Measurements from ENCODE around the gene ARHGAP33. TPM values are rescaled to one million over a fixed set of nuclear protein-coding genes. Genes with fewer than 3 reads are reported as not detected.
"Not testable (repeated sequence)": the region's sequence is repeated elsewhere in the genome, so short reads cannot be mapped to it uniquely, and the experiment has no call there.

ARHGAP33 gene
- polyA plus RNA-seq, 2 of the 4 experiments (the other 2 are of a cell fraction), result 0.84 to 6.1 TPM

DNA sequence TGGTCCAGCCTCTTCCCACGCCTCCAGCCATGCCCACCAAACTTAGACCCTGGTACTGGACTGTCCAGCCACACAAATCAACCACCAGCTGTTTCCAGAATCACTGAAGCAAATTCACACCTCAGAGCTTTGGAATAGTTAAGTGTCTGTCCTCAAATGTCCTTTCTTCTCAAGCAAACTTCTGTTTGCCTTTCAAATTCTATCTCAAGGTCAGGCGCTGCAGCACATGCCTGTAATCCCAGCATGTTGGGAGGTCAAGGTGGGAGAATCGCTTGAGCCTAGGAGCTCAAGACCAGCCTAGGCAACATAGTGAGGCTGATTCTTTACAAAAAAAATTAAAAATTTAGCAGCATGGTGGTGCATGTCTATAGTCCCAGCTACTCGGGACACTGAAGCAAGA lies 56.7 kb downstream of the ARHGAP33 start:
- ATAC-seq, result no peak
- Histone ChIP-seq H3K4me3 (no peak overlapping the region), H3K4me1 (no peaks in the 10 kb centered on the region), H3K4me2 (no peak overlapping the region), H3K27ac (no peak overlapping the region), H3K9me3 (no peaks in the 10 kb centered on the region)
- ChIA-PET CTCF (interaction anchor here (0.6 to 5.9 kb wide), 4 partner anchors 12 to 598 kb away, joined by 3 to 32 read pairs (median 4); no protein-coding TSS in a partner anchor), POLR2A (no interaction called here)
- WGBS (ENCODE audit: missing lambda C conversion rate), result 16% methylated on average over 4 of the region's 4 CpGs
- TF ChIP-seq TP53 (CRISPR knock-in tag; IDR thresholded peaks at IDR 0.05) (no peak), CTCF (IDR thresholded peaks at IDR 0.05) (no peak), NPAS2 (CRISPR knock-in tag; IDR thresholded peaks at IDR 0.05; ENCODE audit: borderline replicate concordance) (no peak)
- TF ChIP-seq, protein P1, sequence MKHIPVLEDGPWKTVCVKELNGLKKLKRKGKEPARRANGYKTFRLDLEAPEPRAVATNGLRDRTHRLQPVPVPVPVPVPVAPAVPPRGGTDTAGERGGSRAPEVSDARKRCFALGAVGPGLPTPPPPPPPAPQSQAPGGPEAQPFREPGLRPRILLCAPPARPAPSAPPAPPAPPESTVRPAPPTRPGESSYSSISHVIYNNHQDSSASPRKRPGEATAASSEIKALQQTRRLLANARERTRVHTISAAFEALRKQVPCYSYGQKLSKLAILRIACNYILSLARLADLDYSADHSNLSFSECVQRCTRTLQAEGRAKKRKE (CRISPR knock-in tag; IDR thresholded peaks at IDR 0.05; ENCODE audit: low read depth), result no peak
- TF ChIP-seq, protein P2, sequence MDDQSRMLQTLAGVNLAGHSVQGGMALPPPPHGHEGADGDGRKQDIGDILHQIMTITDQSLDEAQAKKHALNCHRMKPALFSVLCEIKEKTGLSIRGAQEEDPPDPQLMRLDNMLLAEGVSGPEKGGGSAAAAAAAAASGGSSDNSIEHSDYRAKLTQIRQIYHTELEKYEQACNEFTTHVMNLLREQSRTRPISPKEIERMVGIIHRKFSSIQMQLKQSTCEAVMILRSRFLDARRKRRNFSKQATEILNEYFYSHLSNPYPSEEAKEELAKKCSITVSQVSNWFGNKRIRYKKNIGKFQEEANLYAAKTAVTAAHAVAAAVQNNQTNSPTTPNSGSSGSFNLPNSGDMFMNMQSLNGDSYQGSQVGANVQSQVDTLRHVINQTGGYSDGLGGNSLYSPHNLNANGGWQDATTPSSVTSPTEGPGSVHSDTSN (IDR thresholded peaks at IDR 0.05), result no peak
- TF ChIP-seq, protein P3, sequence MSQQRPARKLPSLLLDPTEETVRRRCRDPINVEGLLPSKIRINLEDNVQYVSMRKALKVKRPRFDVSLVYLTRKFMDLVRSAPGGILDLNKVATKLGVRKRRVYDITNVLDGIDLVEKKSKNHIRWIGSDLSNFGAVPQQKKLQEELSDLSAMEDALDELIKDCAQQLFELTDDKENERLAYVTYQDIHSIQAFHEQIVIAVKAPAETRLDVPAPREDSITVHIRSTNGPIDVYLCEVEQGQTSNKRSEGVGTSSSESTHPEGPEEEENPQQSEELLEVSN (IDR thresholded peaks at IDR 0.05; ENCODE audit: borderline replicate concordance, low read depth), result no peak
- FAIRE-seq, result no peak
- no peak for DNase-seq (ENCODE audit: low read depth in 1 of 2, low spot score in 1 of 2)

GRCh38 chr19:35833972-35834371 lies 58.6 kb downstream of the ARHGAP33 start:
- no peak overlapping the region for H3K4me2 ChIP-seq
- no peak for TF ChIP-seq CEBPB (IDR thresholded peaks at IDR 0.05)
- 0 out of 2 replicates have a peak, but pooled peaks have one; percentile 13 for TF ChIP-seq POLR2A (IDR thresholded peaks at IDR 0.05; ENCODE audit: low read length)
- ATAC-seq, result no peak
- DNase-seq (ENCODE audit: low read depth in 1 of 2, low spot score in 1 of 2), result no peak
- ChIA-PET POLR2A (interaction anchor here (0.6 kb wide), 2 partner anchors 179 to 343 kb away, joined by 4 to 5 read pairs; no protein-coding TSS in a partner anchor), CTCF (interaction anchor here (1.0 to 5.9 kb wide), 11 partner anchors 11 to 339 kb away, joined by 3 to 32 read pairs (median 4); no protein-coding TSS in a partner anchor)
- 42% methylated on average over 7 of the region's 7 CpGs for whole genome bisulfite sequencing (ENCODE audit: missing lambda C conversion rate)
- peaks cover 12% of the 10 kb centered on the region for H3K9me3 ChIP-seq
- H3K4me3 ChIP-seq, result no peak overlapping the region
- no peaks in the 10 kb centered on the region for H3K4me1 ChIP-seq
- no peak for FAIRE-seq
- no peak overlapping the region for H3K27ac ChIP-seq

- FAIRE-seq; ATAC-seq; H3K4me2 ChIP-seq; H3K4me3 ChIP-seq; DNase-seq (ENCODE audit: low read depth in 1 of 2, low spot score in 1 of 2); H3K27ac ChIP-seq; H3K4me1 ChIP-seq; POLR2A ChIA-PET: not testable (repeated sequence)
- peaks cover 19% of the 10 kb centered on the region for H3K9me3 ChIP-seq
- WGBS (ENCODE audit: missing lambda C conversion rate), result 14% methylated on average over 11 of the region's 11 CpGs
- CTCF ChIA-PET, result interaction anchor here (1.0 to 5.9 kb wide), 5 partner anchors 16 to 96 kb away, joined by 3 to 32 read pairs (median 4); no protein-coding TSS in a partner anchor
These were observed 60.7 kb downstream of the ARHGAP33 start for GRCh38 chr19:35836096-35836495.

Other genes with a start within 250 kb of the ARHGAP33 start
- gene SBSN, start 247.3 kb upstream of the ARHGAP33 start, polyA plus RNA-seq (2011; rRNA removed), result 0.28 TPM in 2 replicates
- gene SBSN, start 247.3 kb upstream of the ARHGAP33 start, polyA plus RNA-seq (2017; fragmentation: RNase III; extraction: RNeasy Plus Mini Kit Qiagen cat#74134 plus additional on column Dnase treatment), result 0.67 to 1.1 TPM (median 0.89 TPM) in 3 replicates
- gene GAPDHS, start 242.1 kb upstream of the ARHGAP33 start, polyA plus RNA-seq (2011; rRNA removed), result not detected in 2 replicates
- gene GAPDHS, start 242.1 kb upstream of the ARHGAP33 start, polyA plus RNA-seq (2017; fragmentation: RNase III; extraction: RNeasy Plus Mini Kit Qiagen cat#74134 plus additional on column Dnase treatment), result not detected in 3 replicates
- gene TMEM147, start 229.9 kb upstream of the ARHGAP33 start, polyA plus RNA-seq (2011; rRNA removed), result 335 and 446 TPM in 2 replicates
- gene TMEM147, start 229.9 kb upstream of the ARHGAP33 start, polyA plus RNA-seq (2017; fragmentation: RNase III; extraction: RNeasy Plus Mini Kit Qiagen cat#74134 plus additional on column Dnase treatment), result 257 to 282 TPM (median 257 TPM) in 3 replicates
- gene ATP4A, start 211.9 kb upstream of the ARHGAP33 start, polyA plus RNA-seq (2011; rRNA removed), result not detected in 2 replicates
- 0.05 TPM in 1 of 3 replicates, not detected in the others for gene ATP4A, start 211.9 kb upstream of the ARHGAP33 start, polyA plus RNA-seq (2017; fragmentation: RNase III; extraction: RNeasy Plus Mini Kit Qiagen cat#74134 plus additional on column Dnase treatment)
- gene PMIS2, start 189.4 kb upstream of the ARHGAP33 start, polyA plus RNA-seq (2011; rRNA removed), result not detected in 2 replicates
- not detected in 3 replicates for gene PMIS2, start 189.4 kb upstream of the ARHGAP33 start, polyA plus RNA-seq (2017; fragmentation: RNase III; extraction: RNeasy Plus Mini Kit Qiagen cat#74134 plus additional on column Dnase treatment)
- 7.2 and 7.3 TPM in 2 replicates for gene HAUS5, start 162.8 kb upstream of the ARHGAP33 start, polyA plus RNA-seq (2011; rRNA removed)
- 16.0 to 17.6 TPM (median 16.1 TPM) in 3 replicates for gene HAUS5, start 162.8 kb upstream of the ARHGAP33 start, polyA plus RNA-seq (2017; fragmentation: RNase III; extraction: RNeasy Plus Mini Kit Qiagen cat#74134 plus additional on column Dnase treatment)
- 62.1 and 80.4 TPM in 2 replicates for gene RBM42, start 146.5 kb upstream of the ARHGAP33 start, polyA plus RNA-seq (2011; rRNA removed)
- gene RBM42, start 146.5 kb upstream of the ARHGAP33 start, polyA plus RNA-seq (2017; fragmentation: RNase III; extraction: RNeasy Plus Mini Kit Qiagen cat#74134 plus additional on column Dnase treatment), result 124 to 131 TPM (median 128 TPM) in 3 replicates
- gene ETV2, start 133.8 kb upstream of the ARHGAP33 start, polyA plus RNA-seq (2011; rRNA removed), result 0.15 and 0.36 TPM in 2 replicates
- gene ETV2, start 133.8 kb upstream of the ARHGAP33 start, polyA plus RNA-seq (2017; fragmentation: RNase III; extraction: RNeasy Plus Mini Kit Qiagen cat#74134 plus additional on column Dnase treatment), result 1.1 to 1.3 TPM (median 1.1 TPM) in 3 replicates
- 749 and 1,115 TPM in 2 replicates for gene COX6B1, start 127.2 kb upstream of the ARHGAP33 start, polyA plus RNA-seq (2011; rRNA removed)
- gene COX6B1, start 127.2 kb upstream of the ARHGAP33 start, polyA plus RNA-seq (2017; fragmentation: RNase III; extraction: RNeasy Plus Mini Kit Qiagen cat#74134 plus additional on column Dnase treatment), result 1,179 to 1,276 TPM (median 1,260 TPM) in 3 replicates
- 0.78 and 1.4 TPM in 2 replicates for gene UPK1A, start 109.0 kb upstream of the ARHGAP33 start, polyA plus RNA-seq (2011; rRNA removed)
- gene UPK1A, start 109.0 kb upstream of the ARHGAP33 start, polyA plus RNA-seq (2017; fragmentation: RNase III; extraction: RNeasy Plus Mini Kit Qiagen cat#74134 plus additional on column Dnase treatment), result 0.37 to 0.44 TPM (median 0.39 TPM) in 3 replicates
- gene ZBTB32, start 71.0 kb upstream of the ARHGAP33 start, polyA plus RNA-seq (2011; rRNA removed), result not detected in 2 replicates
- not detected in 3 replicates for gene ZBTB32, start 71.0 kb upstream of the ARHGAP33 start, polyA plus RNA-seq (2017; fragmentation: RNase III; extraction: RNeasy Plus Mini Kit Qiagen cat#74134 plus additional on column Dnase treatment)
- gene KMT2B, start 57.6 kb upstream of the ARHGAP33 start, polyA plus RNA-seq (2011; rRNA removed), result 17.8 and 25.1 TPM in 2 replicates
- 39.4 to 40.8 TPM (median 39.9 TPM) in 3 replicates for gene KMT2B, start 57.6 kb upstream of the ARHGAP33 start, polyA plus RNA-seq (2017; fragmentation: RNase III; extraction: RNeasy Plus Mini Kit Qiagen cat#74134 plus additional on column Dnase treatment)
- 5.7 and 6.4 TPM in 2 replicates for gene IGFLR1, start 33.1 kb upstream of the ARHGAP33 start, polyA plus RNA-seq (2011; rRNA removed)
- 13.4 to 15.9 TPM (median 14.4 TPM) in 3 replicates for gene IGFLR1, start 33.1 kb upstream of the ARHGAP33 start, polyA plus RNA-seq (2017; fragmentation: RNase III; extraction: RNeasy Plus Mini Kit Qiagen cat#74134 plus additional on column Dnase treatment)
- gene U2AF1L4, start 30.1 kb upstream of the ARHGAP33 start, polyA plus RNA-seq (2011; rRNA removed), result 29.6 and 41.1 TPM in 2 replicates
- gene U2AF1L4, start 30.1 kb upstream of the ARHGAP33 start, polyA plus RNA-seq (2017; fragmentation: RNase III; extraction: RNeasy Plus Mini Kit Qiagen cat#74134 plus additional on column Dnase treatment), result 39.0 to 45.6 TPM (median 42.8 TPM) in 3 replicates
- 111 and 133 TPM in 2 replicates for gene PSENEN, start 29.9 kb upstream of the ARHGAP33 start, polyA plus RNA-seq (2011; rRNA removed)
- 191 to 203 TPM (median 197 TPM) in 3 replicates for gene PSENEN, start 29.9 kb upstream of the ARHGAP33 start, polyA plus RNA-seq (2017; fragmentation: RNase III; extraction: RNeasy Plus Mini Kit Qiagen cat#74134 plus additional on column Dnase treatment)
- gene LIN37, start 27.0 kb upstream of the ARHGAP33 start, polyA plus RNA-seq (2011; rRNA removed), result 8.1 and 11.5 TPM in 2 replicates
- 20.4 to 23.1 TPM (median 22.0 TPM) in 3 replicates for gene LIN37, start 27.0 kb upstream of the ARHGAP33 start, polyA plus RNA-seq (2017; fragmentation: RNase III; extraction: RNeasy Plus Mini Kit Qiagen cat#74134 plus additional on column Dnase treatment)
- gene HSPB6, start 18.5 kb upstream of the ARHGAP33 start, polyA plus RNA-seq (2011; rRNA removed), result 0.12 and 0.16 TPM in 2 replicates
- 0.11 to 0.28 TPM (median 0.26 TPM) in 3 replicates for gene HSPB6, start 18.5 kb upstream of the ARHGAP33 start, polyA plus RNA-seq (2017; fragmentation: RNase III; extraction: RNeasy Plus Mini Kit Qiagen cat#74134 plus additional on column Dnase treatment)
- gene PROSER3, start 17.4 kb upstream of the ARHGAP33 start, polyA plus RNA-seq (2011; rRNA removed), result 19.5 and 30.8 TPM in 2 replicates
- gene PROSER3, start 17.4 kb upstream of the ARHGAP33 start, polyA plus RNA-seq (2017; fragmentation: RNase III; extraction: RNeasy Plus Mini Kit Qiagen cat#74134 plus additional on column Dnase treatment), result 24.4 to 27.6 TPM (median 25.3 TPM) in 3 replicates
- gene PRODH2, start 37.3 kb downstream of the ARHGAP33 start, polyA plus RNA-seq (2011; rRNA removed), result 0.86 and 0.92 TPM in 2 replicates
- 0.55 to 1.0 TPM (median 0.73 TPM) in 3 replicates for gene PRODH2, start 37.3 kb downstream of the ARHGAP33 start, polyA plus RNA-seq (2017; fragmentation: RNase III; extraction: RNeasy Plus Mini Kit Qiagen cat#74134 plus additional on column Dnase treatment)
- 0.27 and 0.30 TPM in 2 replicates for gene NPHS1, start 76.9 kb downstream of the ARHGAP33 start, polyA plus RNA-seq (2011; rRNA removed)
- gene NPHS1, start 76.9 kb downstream of the ARHGAP33 start, polyA plus RNA-seq (2017; fragmentation: RNase III; extraction: RNeasy Plus Mini Kit Qiagen cat#74134 plus additional on column Dnase treatment), result 0.16 to 0.27 TPM (median 0.21 TPM) in 3 replicates
- 0.26 and 0.34 TPM in 2 replicates for gene KIRREL2, start 81.3 kb downstream of the ARHGAP33 start, polyA plus RNA-seq (2011; rRNA removed)
- 0.21 to 0.75 TPM (median 0.54 TPM) in 3 replicates for gene KIRREL2, start 81.3 kb downstream of the ARHGAP33 start, polyA plus RNA-seq (2017; fragmentation: RNase III; extraction: RNeasy Plus Mini Kit Qiagen cat#74134 plus additional on column Dnase treatment)
- 55.3 and 60.4 TPM in 2 replicates for gene APLP1, start 93.0 kb downstream of the ARHGAP33 start, polyA plus RNA-seq (2011; rRNA removed)
- gene APLP1, start 93.0 kb downstream of the ARHGAP33 start, polyA plus RNA-seq (2017; fragmentation: RNase III; extraction: RNeasy Plus Mini Kit Qiagen cat#74134 plus additional on column Dnase treatment), result 52.1 to 54.8 TPM (median 54.7 TPM) in 3 replicates
- gene NFKBID, start 125.0 kb downstream of the ARHGAP33 start, polyA plus RNA-seq (2011; rRNA removed), result 4.0 and 4.1 TPM in 2 replicates
- 8.5 to 14.8 TPM (median 9.6 TPM) in 3 replicates for gene NFKBID, start 125.0 kb downstream of the ARHGAP33 start, polyA plus RNA-seq (2017; fragmentation: RNase III; extraction: RNeasy Plus Mini Kit Qiagen cat#74134 plus additional on column Dnase treatment)
- 0.19 TPM in 1 of 2 replicates, not detected in the other for gene HCST, start 127.0 kb downstream of the ARHGAP33 start, polyA plus RNA-seq (2011; rRNA removed)
- gene HCST, start 127.0 kb downstream of the ARHGAP33 start, polyA plus RNA-seq (2017; fragmentation: RNase III; extraction: RNeasy Plus Mini Kit Qiagen cat#74134 plus additional on column Dnase treatment), result 0.49 to 0.69 TPM in 2 of 3 replicates, not detected in the other
- not detected in 2 replicates for gene TYROBP, start 132.7 kb downstream of the ARHGAP33 start, polyA plus RNA-seq (2011; rRNA removed)
- 0.21 TPM in 1 of 3 replicates, not detected in the others for gene TYROBP, start 132.7 kb downstream of the ARHGAP33 start, polyA plus RNA-seq (2017; fragmentation: RNase III; extraction: RNeasy Plus Mini Kit Qiagen cat#74134 plus additional on column Dnase treatment)
- 2.4 and 3.1 TPM in 2 replicates for gene LRFN3, start 160.8 kb downstream of the ARHGAP33 start, polyA plus RNA-seq (2011; rRNA removed)
- gene LRFN3, start 160.8 kb downstream of the ARHGAP33 start, polyA plus RNA-seq (2017; fragmentation: RNase III; extraction: RNeasy Plus Mini Kit Qiagen cat#74134 plus additional on column Dnase treatment), result 12.8 to 17.1 TPM (median 16.6 TPM) in 3 replicates
- gene SDHAF1, start 219.6 kb downstream of the ARHGAP33 start, polyA plus RNA-seq (2011; rRNA removed), result 22.8 and 25.3 TPM in 2 replicates
- 22.6 to 27.1 TPM (median 23.2 TPM) in 3 replicates for gene SDHAF1, start 219.6 kb downstream of the ARHGAP33 start, polyA plus RNA-seq (2017; fragmentation: RNase III; extraction: RNeasy Plus Mini Kit Qiagen cat#74134 plus additional on column Dnase treatment)
- 0.56 and 0.60 TPM in 2 replicates for gene SYNE4, start 233.2 kb downstream of the ARHGAP33 start, polyA plus RNA-seq (2011; rRNA removed)
- 0.37 to 0.49 TPM (median 0.44 TPM) in 3 replicates for gene SYNE4, start 233.2 kb downstream of the ARHGAP33 start, polyA plus RNA-seq (2017; fragmentation: RNase III; extraction: RNeasy Plus Mini Kit Qiagen cat#74134 plus additional on column Dnase treatment)
- gene ALKBH6, start 238.6 kb downstream of the ARHGAP33 start, polyA plus RNA-seq (2011; rRNA removed), result 27.5 and 34.2 TPM in 2 replicates
- gene ALKBH6, start 238.6 kb downstream of the ARHGAP33 start, polyA plus RNA-seq (2017; fragmentation: RNase III; extraction: RNeasy Plus Mini Kit Qiagen cat#74134 plus additional on column Dnase treatment), result 40.4 to 47.1 TPM (median 46.4 TPM) in 3 replicates

All from A549 (cell line).